Measurements from ENCODE around the gene NR4A1. TPM values are rescaled to one million over a fixed set of nuclear protein-coding genes. Genes with fewer than 3 reads are reported as not detected.

Gene NR4A1
- total and polyA plus RNA-seq, 9 of the 15 experiments (the other 6 are each of a cell fraction or from before 2014, with no cell fraction given): 0.07 to 4.7 (median 1.9) TPM; not detected in 1

- TF ChIP-seq VEZF1 (CRISPR knock-in tag; IDR thresholded peaks at IDR 0.05) (peak; percentile 87), HES1 (IDR thresholded peaks at IDR 0.05; ENCODE audit: low read depth) (peak; percentile 61), MEF2D (tag; conservative IDR thresholded peaks at IDR 0.05; ENCODE audit: low read depth) (peak; percentile 100), CREB1 (IDR thresholded peaks at IDR 0.05) (peak; percentile 88), CREB1 (CRISPR knock-in tag; IDR thresholded peaks at IDR 0.05) (peak; percentile 37; the same call in 1 of the 2 replicates), HDAC1 (IDR thresholded peaks at IDR 0.05) (no peak), KLF13 (tag; IDR thresholded peaks at IDR 0.05; ENCODE audit: borderline replicate concordance, low read depth) (no peak), NEUROD1 (IDR thresholded peaks at IDR 0.05; ENCODE audit: borderline replicate concordance, low read depth, low read length, partially characterized antibody) (no peak), SIN3A (IDR thresholded peaks at IDR 0.05; ENCODE audit: borderline replicate concordance in 2 of 2, control insufficient read depth in 1 of 2, low read depth in 2 of 2, low read length in 2 of 2) (0 out of 4 replicates have a peak, but pooled peaks of 1 of the 2 experiments have one; percentile 22), FOXK2 (conservative IDR thresholded peaks at IDR 0.05 in 1 of 2, IDR thresholded peaks at IDR 0.05 in 1 of 2; ENCODE audit: low read depth in 2 of 2) (0 out of 4 replicates have a peak, but pooled peaks of 1 of the 2 experiments have one; percentile 27), YY1 (IDR thresholded peaks at IDR 0.05; ENCODE audit: borderline replicate concordance in 1 of 3, control insufficient read depth in 1 of 3, extremely low read depth in 1 of 3, insufficient read depth in 3 of 3, insufficient read length in 1 of 3, insufficient replicate concordance in 2 of 3, low read depth in 1 of 3, low read length in 2 of 3) (peak in 2 of 3 experiments; percentile 32 to 45), KAT8 (IDR thresholded peaks at IDR 0.05; ENCODE audit: low read depth) (no peak), EGR1 (conservative IDR thresholded peaks at IDR 0.05) (peak; percentile 36; the same call in 1 of the 2 replicates), ARID1B (IDR thresholded peaks at IDR 0.05) (peak; percentile 36), HDGF (IDR thresholded peaks at IDR 0.05) (no peak), NONO (IDR thresholded peaks at IDR 0.05; ENCODE audit: low read depth in 2 of 2, low read length in 1 of 2) (0 out of 4 replicates have a peak, but pooled peaks of 1 of the 2 experiments have one; percentile 25), KDM1A (IDR thresholded peaks at IDR 0.05) (peak in 1 of 2 experiments; percentile 37; a peak in 1 of 4 replicates), GTF2E2 (tag; IDR thresholded peaks at IDR 0.05) (no peak), NCOR1 (IDR thresholded peaks at IDR 0.05) (peak; percentile 89), ZFP36 (IDR thresholded peaks at IDR 0.05; ENCODE audit: low read depth, low read length, partially characterized antibody) (peak; percentile 10), ZNF740 (CRISPR knock-in tag; IDR thresholded peaks at IDR 0.05) (peak; percentile 62; the same call in 1 of the 2 replicates), ZNF740 (tag; IDR thresholded peaks at IDR 0.05) (0 out of 4 replicates have a peak, but pooled peaks of 1 of the 2 experiments have one; percentile 62), CBX3 (IDR thresholded peaks at IDR 0.05; ENCODE audit: borderline replicate concordance in 1 of 2, low read length in 2 of 2) (no peak), RCOR1 (IDR thresholded peaks at IDR 0.05; ENCODE audit: borderline replicate concordance in 1 of 2, low read depth in 2 of 2, low read length in 2 of 2) (peak in 1 of 2 experiments; percentile 19; a peak in 1 of 4 replicates)
These were observed 14.6 kb upstream of the NR4A1 start (continued) for GRCh38 chr12:52036587-52037171.

All from K562 (cell line).